Stimulated activated CD4-positive, alpha-beta T cell treated with anti-CD3 and anti-CD28 coated beads, TNF-alpha, amount 100 ng/mL, for 48 hours (primary cell): Measurements from ENCODE around the gene KLHL28.

Source experiments
- DNase-seq, 3 donors: peaks; one replicate each; pipeline ENCODE4 v3.0.0-alpha.2; 2020; ENCODE audit warnings: low read depth in 3 of 3

KLHL28 gene, protein sequence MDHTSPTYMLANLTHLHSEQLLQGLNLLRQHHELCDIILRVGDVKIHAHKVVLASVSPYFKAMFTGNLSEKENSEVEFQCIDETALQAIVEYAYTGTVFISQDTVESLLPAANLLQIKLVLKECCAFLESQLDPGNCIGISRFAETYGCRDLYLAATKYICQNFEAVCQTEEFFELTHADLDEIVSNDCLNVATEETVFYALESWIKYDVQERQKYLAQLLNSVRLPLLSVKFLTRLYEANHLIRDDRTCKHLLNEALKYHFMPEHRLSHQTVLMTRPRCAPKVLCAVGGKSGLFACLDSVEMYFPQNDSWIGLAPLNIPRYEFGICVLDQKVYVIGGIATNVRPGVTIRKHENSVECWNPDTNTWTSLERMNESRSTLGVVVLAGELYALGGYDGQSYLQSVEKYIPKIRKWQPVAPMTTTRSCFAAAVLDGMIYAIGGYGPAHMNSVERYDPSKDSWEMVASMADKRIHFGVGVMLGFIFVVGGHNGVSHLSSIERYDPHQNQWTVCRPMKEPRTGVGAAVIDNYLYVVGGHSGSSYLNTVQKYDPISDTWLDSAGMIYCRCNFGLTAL

DNA sequence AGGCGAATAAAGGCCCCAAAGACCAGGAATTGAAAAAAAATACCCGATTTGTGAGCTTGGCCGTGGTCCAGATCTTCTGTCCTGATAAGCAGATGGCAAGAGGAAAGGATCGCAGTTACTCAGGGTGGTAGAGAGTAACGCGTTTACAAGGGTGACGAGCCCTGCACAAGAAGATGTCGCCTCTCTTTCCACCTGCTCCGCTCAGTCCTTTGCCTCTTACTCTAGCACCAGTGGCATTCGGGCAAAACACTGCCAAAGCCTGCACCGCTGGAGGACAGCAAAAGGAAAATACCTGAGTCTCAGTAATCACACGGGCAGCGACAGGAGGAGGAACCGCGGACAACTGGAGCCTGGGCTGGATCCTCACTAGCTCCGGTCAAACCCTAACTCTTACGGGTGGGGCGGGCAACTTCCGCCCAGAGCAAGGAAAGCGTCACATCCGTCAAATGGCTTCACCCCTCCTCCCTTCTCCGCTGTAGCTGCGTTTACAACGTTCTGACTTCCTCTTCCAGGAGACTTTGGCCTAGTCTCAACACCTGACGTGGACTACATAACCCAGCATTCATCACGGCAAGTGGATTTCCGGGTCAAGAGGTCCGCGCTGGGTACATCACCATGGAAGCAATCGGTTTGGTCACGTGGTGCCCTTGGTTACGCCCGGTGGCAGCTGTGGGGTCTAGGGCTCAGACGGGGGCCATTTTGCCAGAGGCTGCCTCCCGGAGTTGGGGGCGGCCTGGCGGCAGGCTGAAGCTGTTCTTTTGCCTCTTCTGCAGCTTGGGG is at the start of gene KLHL28, which contains the start of gene TOGARAM1:
Gene KLHL28, minus strand, starts transcription at position 394 of the 780 bp plus-strand sequence. CDS start 16,019 bp downstream, outside the sequence.
Gene TOGARAM1, plus strand, starts transcription at position 637 of the 780 bp plus-strand sequence. CDS start 232 bp downstream, outside the sequence.
- peak; percentile 90 to 94 (median 92) for DNase-seq

DNA sequence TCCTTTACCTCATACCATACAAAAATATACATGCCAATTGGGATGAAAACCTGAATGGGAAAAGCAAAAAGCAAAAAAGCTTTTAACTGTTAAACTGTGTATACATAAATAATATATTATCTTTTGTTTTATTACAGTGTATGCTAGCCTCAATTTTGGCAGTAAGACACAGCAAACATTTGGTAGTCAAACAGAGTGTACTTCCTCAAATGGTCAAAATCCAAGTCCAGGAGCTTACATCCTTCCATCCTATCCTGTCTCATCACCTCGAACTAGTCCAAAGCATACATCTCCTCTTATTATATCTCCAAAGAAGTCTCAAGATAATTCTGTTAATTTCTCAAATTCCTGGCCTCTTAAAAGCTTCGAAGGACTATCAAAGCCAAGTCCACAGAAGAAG is 42.2 kb upstream of the KLHL28 start:
- DNase-seq: no peak

DNA sequence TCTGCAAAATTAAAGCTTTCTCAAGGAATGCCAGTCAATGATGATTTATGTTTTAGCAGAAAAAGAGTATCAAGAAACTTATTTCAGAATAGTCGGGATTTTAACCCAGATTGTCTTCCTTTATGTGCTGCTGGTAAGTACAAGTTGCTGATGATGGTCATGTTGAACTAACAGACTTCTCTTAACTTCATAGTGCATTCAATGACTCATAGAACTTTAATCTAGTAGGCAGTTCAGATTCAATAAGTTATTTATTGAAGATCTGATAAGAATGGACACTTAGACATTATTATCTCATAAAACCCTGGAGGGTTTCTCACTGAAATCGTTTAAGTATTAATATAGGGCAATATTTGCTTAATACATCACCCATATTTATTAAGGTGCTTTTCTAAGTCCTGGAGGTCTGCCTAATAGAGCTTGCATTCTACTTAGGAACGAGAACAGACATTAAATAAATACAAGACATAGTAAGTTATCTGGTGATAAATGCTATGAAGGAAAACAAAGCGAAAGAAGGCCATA is 34.1 kb upstream of the KLHL28 start:
- DNase-seq: no peak

DNA sequence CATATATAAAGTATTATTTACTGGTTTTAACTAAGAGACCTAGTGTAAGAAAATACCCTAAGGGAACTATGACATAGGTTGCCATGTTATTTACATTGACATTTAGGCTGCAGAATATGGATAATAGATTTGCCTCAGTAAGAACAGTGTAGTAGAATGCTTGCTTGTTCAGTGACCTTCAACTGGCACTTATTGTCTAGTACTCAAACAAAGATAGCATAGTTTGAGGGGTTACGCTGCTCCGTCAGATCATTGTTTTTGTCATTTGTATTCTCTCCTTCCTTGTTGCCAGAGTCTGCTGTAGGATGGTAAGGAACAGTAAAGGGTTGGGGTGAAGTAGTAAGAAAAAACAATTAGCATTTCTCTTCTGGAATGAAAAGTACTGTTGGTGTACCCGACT is 33.4 kb upstream of the KLHL28 start:
- no peak for DNase-seq

DNA sequence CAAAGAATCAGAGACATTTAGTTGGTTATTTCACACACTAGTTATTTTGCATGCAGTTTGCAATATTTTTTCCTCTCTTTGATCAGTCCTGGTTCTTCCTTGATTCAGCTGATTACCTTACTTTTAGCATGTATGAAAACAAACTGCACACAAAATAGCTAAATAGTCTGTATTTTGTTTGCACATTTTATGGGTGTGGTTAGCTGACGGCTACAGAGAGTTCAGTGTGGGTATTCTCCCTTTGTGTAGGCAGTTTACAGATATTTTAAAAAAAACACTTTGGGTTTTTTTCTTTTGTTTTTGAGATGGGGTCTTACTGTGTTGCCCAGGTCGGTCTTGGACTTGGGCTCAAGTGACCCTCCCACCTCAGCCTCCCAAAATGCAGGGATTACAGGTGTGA is 28.8 kb upstream of the KLHL28 start:
- no peak for DNase-seq

DNA sequence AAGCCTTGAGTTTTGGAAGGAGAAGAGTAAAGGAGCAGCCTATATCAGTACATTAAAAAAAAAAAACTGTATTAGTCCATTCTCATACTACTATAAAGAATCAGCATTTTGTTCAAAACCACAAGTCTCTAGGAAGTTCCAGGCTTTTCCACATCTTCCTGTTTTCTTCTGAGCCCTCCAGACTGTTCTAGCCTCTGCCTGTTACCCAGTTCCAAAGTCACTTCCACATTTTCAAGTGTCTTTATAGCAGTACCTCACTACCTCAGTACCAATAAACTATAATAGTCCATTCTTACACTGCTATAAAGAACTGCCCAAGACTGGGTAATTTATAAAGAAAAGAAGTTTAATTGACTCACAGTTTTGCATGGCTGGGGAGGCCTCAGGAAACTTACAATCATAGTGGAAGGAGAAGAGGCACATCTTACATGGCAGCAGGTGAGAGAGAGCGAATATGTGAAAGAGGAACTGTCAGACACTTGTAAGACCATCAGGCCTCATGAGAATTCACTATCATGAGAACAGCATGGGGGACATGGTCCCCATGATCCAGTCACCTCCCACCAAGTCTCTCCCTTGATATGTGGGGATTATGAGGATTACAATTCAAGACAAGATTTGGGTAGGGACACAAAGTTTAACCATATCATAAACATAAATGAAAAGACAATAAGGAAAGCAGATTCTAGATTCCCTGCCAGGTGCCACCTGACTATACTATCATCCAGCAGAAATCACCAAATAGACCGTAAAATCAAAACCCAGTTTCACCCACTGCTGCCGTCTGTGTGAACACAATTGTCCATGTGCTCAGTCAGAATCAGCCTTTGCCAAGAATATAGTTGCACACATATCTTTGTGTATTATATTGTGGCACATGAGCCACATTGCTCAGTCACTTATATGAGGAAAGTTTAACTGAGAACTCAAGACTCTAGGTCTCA is 28.0 kb upstream of the KLHL28 start:
- DNase-seq: no peak

DNA sequence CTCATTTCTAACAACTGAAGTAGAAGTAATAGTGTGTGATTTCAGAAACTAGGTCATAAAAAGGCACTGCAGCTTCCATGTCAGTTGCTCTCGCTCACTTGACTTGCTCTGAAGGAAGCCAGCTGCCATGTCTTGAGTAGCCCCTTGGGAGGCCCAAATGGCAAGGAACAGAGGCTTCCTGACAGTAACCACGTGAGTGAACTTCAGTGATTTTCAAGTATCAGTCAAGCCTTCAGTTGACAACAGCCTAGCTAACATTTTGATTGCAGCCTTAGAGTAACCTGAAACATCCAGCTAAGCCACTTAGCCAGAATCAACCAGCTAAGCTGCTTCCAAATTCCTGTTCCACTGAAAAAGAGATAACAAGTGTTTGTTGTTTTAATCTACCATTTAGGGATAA is 26.9 kb upstream of the KLHL28 start:
- no peak for DNase-seq

DNA sequence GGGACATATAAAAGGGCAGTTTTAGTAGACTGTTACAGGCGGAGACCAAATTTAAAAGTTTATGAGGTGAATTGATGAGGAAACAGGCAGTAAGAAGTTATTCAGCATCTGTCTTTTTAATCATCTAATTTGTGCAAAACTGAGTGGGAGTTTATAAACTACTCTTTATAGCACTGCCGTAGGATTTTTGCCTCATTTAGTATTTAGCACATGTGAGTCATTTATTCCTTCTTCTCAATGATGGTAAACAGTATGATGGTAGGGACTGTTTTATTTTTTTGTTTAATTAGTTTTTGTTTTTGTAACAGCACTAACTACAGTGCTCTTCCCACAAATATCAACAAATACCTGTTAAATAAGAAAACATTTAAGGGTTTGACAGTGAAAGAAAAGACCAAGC is 20.8 kb upstream of the KLHL28 start:
- DNase-seq: no peak

DNA sequence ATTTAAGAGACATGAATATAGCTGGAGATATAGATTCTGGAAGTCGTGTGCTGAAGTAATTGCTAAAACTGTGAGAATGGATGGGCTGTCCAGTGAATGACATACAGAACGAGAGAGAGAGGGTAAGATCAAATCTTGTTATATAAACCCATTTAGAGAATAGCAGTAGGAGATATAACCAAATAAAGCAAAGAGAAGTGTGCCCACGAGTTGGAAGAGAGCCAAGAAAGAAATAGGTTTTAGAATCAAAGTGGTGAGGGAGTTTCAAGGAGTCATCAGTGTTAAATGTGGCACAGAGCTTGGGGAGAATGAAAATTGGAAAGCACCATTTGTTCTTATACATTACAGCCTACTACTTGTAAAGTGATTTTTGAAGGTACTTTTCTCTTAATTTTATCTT is 19.5 kb upstream of the KLHL28 start:
- no peak for DNase-seq

DNA sequence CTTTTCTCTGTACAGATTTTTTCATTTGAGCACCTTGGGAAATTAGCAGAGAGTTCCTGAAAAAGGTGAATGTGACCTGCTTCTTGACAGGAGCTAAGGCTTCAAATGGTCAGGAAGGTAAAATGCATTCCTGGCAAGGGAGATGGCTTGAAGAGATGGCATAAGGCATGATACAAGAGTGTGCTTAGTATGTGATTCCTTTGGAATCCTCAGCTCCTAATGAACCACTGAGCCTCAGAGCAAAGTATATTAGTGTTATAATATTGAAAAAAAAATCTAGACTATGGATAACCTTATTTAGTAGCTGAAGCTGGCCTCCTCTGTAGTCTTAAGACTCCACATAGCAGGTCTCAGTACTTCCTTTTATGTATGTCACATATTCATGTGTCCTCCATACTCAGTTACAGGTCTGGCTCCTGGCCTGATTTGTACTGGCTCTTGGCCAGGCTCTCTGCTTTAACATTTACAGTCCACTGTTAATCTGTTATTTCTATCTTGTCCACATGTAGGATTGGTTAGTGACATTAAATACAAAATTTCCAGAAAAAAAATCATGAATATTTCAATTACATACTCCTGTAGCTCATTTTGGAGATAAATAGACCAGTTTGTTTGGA is 18.1 kb upstream of the KLHL28 start:
- no peak for DNase-seq

DNA sequence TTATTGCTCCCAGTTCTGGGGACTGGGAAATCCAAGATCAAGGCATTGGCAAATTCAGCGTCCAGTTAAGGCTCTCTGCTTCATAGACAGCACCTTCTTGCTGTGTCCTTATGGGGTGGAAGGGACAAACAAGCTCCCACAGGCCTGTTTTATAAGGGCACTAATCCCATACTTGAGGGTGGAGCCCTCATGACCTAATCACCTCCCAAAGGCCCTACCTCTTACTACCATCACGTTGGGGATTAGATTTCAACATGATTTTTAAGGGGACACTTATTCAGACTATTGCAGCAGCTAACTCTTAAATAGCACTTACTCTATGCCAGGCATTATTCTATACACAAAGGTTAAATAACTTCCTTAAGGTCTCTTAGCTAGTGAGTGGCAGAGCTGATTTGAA is 17.5 kb upstream of the KLHL28 start:
- DNase-seq: no peak

DNA sequence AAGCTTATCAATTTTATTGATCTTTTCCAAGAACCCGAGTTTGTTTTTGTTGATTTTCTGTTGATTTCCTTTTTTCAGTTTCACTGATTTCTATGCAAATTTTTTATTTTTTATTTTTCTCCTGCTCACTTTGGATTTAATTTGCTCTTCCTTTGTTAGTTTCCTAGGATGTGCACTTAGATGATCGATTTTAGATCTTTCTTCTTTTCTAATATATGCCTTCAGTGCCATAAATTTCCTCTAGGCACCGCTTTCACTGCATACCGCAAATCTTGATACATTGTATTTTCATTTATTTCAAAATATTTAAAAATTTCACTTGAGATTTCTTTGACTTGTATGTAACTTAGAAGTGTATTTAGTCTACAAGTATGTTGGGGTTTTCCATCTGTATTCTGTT is 9.7 kb upstream of the KLHL28 start:
- DNase-seq: no peak

DNA sequence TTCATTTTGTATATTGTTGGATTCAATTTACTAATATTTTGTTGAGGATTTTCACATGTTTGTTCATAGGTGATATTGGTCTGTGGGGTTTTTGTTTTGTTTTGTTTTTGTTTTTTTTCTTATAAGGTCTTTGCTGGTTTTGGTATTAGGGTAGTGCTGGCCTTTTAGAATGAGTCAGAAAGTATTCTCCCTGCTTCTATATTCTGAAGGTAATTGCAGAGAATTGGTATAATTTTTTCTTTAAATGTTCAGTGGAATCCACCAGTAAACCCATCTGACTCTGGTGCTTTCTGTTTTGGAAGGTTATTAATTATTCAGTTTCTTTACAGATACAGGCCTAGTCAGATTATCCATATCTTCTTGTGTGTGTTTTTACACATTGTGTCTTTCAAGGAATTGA is 9.2 kb upstream of the KLHL28 start:
- DNase-seq: no peak

DNA sequence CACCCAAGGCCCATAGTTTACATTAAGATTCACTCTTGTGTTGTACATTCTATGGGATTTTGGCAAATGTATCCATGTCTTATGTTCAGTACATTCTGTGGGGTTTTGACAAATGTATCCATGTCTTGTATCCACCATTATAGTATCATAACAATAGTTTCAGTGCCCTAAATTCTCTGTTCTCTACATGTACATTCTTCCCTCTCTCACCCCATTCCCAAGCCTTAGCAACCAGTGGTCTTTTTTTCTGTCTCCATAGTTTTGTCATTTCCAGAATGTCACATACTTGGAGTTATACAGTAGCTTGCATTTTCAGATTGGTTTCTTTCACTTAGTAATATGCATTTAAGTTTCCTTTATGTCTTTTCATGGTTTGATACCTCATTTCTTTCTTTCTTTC is 7.0 kb upstream of the KLHL28 start:
- DNase-seq: no peak

DNA sequence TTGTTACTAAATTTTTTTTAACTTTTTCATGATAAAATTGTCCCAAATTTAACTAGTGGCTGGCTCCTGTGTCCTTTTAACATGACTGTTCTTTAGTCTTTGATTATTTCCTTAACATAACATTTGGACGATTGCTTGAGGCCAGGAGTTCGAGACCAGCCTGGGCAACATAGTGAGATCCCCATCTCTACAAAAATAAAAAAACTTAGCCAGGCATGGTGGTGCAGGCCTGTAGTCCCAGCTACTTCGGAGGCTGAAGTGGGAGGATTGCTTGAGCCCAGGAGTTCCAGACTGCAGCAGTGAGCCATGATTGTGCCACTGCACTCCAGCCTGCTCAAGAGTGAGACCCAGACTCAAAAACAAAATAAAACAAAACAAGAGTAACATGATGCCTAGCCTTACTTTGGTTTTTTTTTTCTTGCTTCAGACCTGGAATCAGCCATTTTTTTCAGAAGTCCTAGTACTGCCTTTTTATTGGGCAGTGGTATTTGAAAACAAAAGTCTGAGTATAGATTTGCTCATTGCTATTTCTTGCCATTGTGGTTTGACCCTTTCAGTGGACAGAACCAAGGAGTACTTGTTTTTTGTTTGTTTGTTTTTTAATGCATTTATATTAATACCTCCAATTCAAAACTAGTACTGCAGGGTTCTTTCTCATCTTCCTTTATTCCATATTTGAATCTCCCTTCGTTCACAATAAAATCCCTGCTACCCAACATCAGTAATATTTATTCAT is 5.0 kb upstream of the KLHL28 start:
- DNase-seq: no peak

DNA sequence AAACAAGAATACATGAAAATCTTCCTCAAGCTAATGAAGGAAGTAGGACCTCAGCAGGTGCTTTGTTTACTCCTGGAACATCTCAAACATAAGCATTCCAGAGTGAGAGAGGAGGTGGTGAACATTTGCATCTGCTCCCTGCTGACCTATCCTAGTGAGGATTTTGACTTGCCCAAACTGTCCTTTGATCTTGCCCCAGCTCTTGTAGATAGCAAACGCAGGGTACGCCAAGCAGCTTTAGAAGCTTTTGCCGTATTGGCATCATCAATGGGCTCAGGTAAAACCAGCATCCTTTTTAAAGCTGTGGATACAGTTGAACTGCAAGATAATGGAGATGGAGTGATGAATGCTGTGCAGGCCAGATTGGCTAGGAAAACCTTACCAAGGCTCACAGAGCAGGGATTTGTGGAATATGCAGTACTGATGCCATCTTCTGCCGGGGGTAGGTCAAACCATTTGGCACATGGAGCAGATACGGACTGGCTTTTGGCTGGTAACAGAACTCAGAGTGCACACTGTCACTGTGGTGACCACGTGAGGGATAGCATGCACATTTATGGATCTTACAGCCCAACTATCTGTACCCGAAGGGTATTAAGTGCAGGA is 2.1 kb upstream of the KLHL28 start:
- no peak for DNase-seq

DNA sequence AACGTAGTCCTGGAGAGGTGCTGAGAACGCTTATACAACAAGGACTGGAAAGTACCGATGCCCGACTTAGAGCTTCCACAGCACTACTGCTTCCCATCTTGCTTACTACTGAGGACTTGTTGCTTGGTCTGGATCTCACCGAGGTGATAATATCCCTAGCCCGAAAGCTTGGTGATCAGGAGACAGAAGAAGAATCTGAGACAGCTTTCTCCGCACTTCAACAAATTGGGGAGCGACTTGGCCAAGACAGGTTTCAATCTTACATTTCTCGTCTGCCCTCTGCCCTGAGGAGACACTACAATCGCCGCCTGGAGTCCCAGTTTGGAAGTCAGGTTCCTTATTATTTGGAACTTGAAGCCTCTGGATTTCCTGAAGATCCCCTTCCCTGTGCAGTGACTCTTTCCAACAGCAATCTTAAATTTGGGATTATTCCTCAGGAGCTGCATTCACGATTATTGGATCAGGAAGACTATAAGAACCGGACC is 1.3 kb upstream of the KLHL28 start:
- no peak for DNase-seq

DNA sequence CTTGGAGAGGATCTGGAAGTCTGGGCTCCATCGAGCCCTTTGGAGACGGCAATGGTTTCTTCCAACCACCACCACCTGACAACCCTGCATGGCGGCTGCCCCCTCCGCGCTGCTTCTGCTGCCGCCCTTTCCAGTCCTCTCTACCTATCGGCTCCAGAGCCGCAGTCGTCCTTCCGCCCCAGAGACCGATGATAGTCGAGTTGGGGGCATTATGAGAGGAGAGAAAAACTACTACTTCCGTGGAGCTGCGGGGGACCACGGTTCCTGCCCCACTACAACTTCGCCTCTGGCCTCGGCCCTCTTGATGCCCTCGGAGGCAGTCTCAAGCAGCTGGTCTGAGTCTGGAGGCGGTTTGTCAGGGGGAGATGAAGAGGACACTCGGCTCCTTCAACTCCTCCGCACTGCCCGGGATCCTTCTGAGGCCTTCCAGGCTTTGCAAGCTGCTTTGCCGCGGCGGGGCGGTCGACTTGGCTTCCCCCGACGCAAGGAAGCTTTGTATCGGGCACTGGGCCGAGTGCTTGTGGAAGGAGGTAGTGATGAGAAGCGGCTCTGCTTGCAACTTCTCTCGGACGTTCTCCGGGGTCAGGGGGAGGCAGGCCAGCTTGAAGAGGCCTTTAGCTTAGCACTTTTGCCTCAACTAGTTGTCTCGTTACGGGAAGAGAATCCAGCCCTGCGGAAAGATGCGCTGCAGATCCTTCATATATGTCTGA is 742 bp upstream of the KLHL28 start:
- no peak for DNase-seq

DNA sequence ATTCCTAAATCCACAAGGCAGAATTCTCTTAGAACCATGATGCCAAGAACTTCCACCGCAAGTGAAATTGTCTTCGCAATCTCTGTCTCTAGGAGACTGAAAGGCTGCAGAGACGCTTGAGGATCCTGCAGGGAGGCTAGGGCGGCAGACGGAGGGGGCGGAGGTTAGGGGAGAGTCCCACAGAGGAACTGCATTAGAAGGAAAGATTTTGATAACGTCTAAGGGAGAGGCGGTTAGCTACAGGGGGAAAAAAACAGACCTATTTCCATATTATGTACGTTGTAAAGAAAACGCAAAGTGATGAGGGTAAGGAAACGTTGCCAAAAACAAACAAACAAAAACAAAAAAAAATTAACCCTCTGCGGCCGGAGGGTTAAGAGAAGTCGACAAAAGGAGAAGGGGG is 595 bp downstream of the KLHL28 start:
- DNase-seq: peak; percentile 35 to 60 (median 39)
